CD4-positive, alpha-beta T cell treated with Interleukin-6 for 4 hours (primary cell): ENCODE data around the gene ORM2.

ENCODE experiments used
- DNase-seq: peaks from one replicate; pipeline ENCODE4 v3.0.0-alpha.2; 2020; ENCODE audit warnings: mixed read lengths

The ORM2 gene

DNA sequence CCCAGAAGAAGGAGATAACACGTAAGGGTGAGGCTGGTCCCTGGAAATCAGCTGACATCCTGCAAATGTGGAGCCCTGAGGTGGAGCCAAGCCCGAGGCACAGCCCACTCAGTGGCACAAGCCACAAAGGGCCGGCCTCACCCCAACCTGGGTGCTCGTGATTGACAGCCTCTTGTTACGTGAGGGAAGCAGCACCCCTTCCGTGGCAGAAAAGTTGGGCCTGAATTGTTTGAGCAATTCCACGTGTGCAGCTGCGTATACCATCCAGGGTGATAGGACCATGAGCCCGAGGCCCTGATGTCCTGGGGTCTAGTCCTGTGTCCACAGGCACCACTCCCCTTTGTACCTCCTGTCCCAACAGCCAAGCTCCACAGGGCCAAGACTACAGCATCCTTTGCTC lies 4.8 kb downstream of the ORM2 start:
- DNase-seq: no peak

- no peak for DNase-seq
Observed at GRCh38 chr9:114335745-114336144, 6.1 kb downstream of the ORM2 start.

GRCh38 chr9:114336157-114336556 lies 6.5 kb downstream of the ORM2 start:
- no peak for DNase-seq

- DNase-seq: no peak
Observed at GRCh38 chr9:114336699-114337395, 7.2 kb downstream of the ORM2 start.

GRCh38 chr9:114338187-114338586 lies 8.5 kb downstream of the ORM2 start:
- no peak for DNase-seq

- peak; percentile 69 for DNase-seq
Observed at GRCh38 chr9:114339130-114339908, 9.7 kb downstream of the ORM2 start.

DNA sequence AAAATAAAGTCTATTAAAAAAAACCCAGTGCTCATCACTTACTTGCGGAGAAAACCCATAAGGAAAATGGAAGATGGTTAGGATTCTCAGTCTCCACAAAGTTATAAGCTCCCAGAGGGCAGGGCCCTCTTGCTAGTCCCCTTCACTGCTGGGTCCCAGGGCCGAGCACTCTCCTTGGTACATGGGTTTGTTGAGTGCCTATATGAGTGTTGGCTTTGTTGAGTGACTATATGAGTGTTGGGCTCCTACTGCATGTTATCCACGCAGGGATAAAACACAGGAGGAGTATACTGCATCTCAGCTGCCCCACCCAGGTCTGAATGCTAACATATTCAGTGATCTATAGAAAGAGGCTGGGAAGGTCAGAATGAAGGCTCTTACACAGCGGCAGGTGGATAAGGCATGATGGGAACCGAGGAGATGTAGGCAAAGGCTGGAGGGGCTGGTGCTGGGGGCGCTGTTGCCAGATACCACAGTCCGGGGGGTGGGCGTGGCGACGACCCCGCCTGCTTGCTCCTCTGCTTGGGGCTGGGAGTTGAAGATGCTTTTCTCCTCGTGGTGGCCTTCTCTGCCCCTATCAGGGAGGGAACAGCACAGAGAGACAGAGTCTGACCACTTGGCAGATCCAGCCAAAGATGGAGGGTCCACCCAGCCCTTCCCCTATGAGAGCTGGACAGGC lies 11.6 kb downstream of the ORM2 start:
- no peak for DNase-seq

DNA sequence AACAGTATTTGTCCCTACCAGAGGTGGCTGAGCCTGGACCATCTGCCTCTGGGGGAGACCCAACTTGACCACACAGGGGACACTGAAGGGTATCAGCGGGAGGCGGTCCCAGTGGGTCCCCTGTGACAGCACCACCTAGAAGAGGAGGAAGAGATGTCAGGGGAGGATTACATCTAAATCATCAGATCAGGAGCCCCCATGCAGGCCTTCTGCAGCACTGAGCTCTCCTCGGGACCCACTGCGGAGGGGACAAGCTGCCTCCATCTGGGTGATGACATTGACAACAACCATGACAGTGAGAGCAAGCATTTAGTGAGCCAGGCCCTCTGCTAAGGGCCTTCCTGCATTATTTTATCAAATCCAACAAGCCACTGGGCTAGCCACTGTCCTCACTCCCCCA lies 12.3 kb downstream of the ORM2 start:
- DNase-seq: no peak

GRCh38 chr9:114342755-114343440 lies 13.2 kb downstream of the ORM2 start:
- no peak for DNase-seq

GRCh38 chr9:114343471-114344187 lies 14.0 kb downstream of the ORM2 start:
- DNase-seq: no peak

GRCh38 chr9:114344188-114344566 lies 14.5 kb downstream of the ORM2 start:
- no peak for DNase-seq

DNA sequence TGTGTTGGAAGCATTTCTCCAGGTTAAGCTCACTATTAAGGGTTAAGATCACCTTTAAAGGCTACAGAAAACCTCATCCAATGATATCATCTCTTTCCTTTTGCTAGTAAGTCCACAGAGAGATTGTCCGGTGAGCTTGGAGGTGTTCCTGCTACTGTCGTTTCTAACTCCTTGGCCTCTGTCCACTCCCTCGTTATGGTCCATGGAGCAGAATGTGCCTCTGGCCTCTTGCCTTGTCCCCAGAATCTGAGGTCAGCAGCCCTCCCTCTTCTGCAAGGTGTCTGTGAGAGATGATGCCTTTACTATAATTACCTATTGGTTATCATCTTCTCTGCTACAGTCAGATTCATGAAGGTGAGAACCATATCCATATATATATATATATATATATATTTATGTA lies 15.0 kb downstream of the ORM2 start:
- no peak for DNase-seq

DNA sequence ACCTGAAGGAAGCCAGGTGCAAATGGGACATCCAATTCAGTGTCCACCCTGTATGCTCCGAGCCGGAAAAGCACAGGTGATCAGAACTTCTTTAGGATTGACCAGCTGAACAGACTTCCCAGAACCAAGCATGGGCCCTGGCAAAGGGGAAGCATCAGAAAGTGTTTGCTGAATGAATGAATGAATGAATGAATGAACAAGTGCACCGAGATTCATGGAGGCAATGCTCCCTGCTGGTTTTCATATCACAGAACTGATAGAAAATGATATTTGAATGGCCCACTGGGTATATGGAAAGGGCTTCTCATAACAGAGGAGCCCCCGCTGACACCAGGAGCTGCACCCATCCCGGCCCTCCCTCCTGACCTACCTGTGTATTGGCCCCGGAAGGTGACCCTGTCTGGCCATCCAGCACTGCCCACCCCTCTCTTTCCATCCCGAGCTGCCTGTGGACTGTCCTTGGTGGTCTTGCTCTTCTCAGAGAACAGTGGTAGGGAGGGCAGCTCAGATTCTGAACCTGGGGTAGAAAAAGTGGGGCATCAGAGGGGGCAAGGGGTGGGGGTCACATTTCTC lies 15.9 kb downstream of the ORM2 start:
- no peak for DNase-seq

GRCh38 chr9:114346146-114346545 lies 16.5 kb downstream of the ORM2 start:
- DNase-seq: no peak

GRCh38 chr9:114347675-114348074 lies 18.0 kb downstream of the ORM2 start:
- no peak for DNase-seq

DNA sequence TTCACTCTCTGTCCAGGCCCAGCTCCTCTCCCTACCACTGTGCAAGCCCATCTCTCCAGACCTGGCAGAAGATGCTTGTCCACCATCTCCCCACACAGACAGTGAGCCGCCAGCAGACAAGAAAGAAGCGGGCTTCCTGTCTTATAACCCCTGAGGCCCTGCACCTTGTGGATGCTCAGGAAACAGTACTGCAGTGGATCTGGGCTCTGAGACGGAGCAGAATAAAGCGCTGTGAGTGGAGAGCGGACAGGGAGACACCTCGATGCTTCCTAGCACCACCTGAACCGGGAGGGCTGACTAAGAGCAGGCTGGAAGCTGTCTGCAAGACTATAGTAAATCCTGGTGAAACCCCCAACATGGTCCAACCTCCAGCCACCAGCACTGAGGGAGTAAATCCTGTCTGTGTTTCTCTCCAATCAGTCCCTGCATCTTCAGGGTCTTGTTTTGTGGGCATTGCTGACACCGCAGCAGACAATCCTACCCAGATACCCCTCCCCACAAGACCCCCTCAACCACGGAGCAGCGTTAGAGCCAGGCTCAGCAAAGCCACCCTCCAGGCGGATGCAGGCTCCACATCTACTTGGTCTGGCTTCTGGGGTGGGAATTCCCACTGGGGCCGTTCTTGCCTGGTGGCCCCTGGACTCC lies 18.7 kb downstream of the ORM2 start:
- DNase-seq: no peak

- peak; percentile 73 for DNase-seq
Observed at GRCh38 chr9:114348906-114349482, 19.3 kb downstream of the ORM2 start.

- no peak for DNase-seq
Observed at GRCh38 chr9:114349713-114350480, 20.2 kb downstream of the ORM2 start.

- no peak for DNase-seq
Observed at GRCh38 chr9:114350636-114351401, 21.1 kb downstream of the ORM2 start.

GRCh38 chr9:114351932-114352331 lies 22.3 kb downstream of the ORM2 start:
- no peak for DNase-seq
